ENCODE measurements around the gene CBFA2T3.

The CBFA2T3 gene

DNA sequence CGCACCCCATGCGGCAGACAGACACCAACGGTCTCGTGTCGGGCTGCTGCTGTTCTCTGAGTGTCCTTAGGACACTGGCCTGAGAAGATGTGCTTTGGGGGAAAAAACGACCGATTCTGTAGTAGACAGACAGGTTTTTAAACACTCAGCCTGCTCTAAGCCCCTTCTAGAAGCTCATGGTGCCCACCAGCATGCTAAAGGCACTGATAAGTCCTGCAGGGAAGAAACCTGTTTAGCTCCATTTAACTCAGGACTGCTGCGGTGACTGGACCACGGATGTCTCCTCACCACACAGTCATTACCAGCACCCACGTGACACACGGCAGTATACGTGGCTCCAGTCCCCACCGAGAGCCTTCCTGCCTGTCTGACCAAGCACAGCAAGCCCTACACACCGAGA, 146.2 kb downstream of the CBFA2T3 start:
- DNase-seq, result no peak

DNA sequence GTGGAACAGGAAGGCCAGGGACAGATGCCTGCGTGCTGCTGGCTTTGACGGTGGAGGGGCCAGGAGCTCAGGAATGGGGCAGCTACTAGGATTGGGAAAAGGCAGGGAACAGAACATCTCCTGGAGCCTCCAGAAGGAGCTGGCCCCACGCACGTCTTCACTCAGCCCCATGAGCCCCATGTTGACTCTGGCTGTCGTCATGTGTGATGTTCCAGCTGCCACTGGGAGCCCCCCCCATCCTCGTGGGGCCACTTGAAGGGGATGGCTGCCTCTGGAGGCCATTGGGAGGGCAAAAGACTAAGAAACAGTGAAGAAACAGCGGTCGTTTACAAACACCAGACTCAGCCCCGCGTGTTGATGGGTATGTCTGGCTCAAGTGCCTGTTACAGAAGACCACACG, 146.7 kb downstream of the CBFA2T3 start:
- DNase-seq, result no peak

DNA sequence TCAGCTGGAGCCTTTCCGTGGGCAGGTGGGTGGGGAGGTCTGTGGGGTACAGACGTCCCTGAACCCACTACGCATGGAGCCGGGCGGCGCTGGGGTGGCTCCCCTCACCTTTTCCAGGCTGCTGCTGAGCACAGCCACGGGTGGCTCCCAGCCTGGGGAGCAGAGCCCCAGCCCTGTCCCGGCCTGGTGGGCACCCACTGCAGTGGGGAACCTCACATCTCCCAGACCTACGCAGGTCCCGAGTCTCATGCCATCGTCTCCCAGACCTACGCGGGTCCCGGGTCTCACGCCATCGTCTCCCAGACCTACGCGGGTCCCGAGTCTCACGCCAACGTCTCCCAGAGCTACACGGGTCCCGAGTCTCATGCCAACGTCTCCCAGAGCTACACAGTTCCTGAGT, 148.3 kb downstream of the CBFA2T3 start:
- DNase-seq, result no peak

DNA sequence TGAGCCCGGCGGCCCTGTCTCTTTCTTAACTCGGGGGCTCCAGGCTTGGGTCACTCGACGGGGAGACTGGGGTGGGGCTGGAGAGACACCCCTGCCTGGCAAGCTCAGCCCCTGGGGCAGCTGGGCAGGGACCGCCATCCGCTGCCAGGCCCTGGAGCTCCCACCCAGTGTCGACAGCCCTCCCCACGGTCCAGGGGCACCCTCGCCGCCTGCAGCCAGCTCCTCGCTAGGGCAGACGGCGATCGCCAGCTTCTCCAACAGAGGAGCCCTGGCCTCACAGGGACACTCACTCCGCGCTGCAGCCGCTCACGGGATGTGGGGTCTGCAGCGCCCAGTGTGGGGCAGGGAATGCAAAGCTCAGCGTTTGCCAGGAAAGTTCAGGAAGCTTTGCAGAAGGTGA, 149.3 kb downstream of the CBFA2T3 start:
- no peak for DNase-seq

DNA sequence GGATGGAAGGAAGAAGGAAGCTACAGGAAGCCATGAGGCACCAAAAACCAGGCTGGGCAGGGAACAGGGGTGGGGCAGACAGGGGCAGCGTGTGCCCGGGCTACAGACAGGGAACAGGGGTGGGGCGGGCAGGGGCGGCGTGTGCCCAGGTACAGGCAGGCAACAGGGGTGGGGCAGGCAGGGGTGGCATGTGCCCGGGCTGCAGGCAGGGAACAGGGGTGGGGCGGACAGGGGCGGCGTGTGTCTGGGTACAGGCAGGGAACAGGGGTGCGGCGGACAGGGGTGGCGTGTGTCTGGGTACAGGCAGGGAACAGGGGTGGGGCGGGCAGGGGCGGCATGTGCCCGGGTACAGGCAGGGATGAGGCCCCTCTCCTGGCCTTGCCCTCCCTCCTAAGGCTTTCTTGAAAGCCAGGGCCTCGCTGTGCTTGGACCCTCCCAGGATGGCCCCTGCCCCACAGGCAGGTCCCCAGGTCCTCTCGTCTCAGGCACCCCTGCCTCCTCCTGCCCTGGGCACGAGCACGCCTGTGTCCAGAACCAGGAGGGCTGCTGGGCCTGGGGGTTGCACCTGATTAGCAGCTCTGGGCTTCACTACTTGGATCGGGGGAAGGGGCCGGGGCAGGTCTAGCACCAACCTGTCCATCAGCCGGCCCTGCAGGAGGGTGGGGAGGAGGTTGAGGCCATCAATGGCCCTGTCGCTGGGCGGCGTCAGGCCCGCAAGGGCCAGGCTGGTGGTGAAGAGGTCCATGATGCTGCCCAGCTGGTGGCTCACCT, 150.8 kb downstream of the CBFA2T3 start:
- no peak for DNase-seq

DNA sequence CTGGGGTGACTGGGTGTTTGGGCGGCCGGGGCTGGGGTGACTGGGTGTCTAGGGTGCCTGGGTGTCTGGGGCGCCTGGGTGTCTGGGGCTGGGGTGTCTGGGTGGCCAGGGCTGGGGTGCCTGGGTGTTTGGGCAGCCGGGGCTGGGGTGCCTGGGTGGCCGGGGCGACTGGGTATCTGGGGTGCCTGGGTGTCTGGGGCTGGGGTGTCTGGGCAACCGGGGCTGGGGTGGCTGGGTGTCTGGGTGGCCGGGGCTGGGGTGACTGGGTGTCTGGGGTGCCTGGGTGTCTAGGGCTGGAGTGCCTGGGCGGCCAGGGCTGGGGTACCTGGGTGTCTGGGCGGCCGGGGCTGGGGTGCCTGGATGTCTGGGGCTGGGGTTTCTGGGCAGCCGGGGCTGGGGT, 151.9 kb downstream of the CBFA2T3 start:
- DNase-seq, result no peak
